Choroid plexus epithelial cell (primary cell): ENCODE measurements around the gene RNASE7.

Experiments used
- DNase-seq: peaks from one replicate; pipeline ENCODE4 v3.0.0-alpha.2; 2010; ENCODE audit warnings: low read depth
- H3K4me3 ChIP-seq: 2 replicates; pipeline ENCODE4 v1.5.1; 2011; ENCODE audit warnings: low read depth, mild to moderate bottlenecking, control low read depth, low read length, moderate library complexity
- TF ChIP-seq, protein P1 (sequence below): conservative IDR thresholded peaks from 2 replicates; pipeline ENCODE4 v1.5.1; 2011; ENCODE audit warnings: low read depth, mild to moderate bottlenecking, control low read depth, inconsistent platforms, low read length, moderate library complexity

Gene RNASE7

DNA sequence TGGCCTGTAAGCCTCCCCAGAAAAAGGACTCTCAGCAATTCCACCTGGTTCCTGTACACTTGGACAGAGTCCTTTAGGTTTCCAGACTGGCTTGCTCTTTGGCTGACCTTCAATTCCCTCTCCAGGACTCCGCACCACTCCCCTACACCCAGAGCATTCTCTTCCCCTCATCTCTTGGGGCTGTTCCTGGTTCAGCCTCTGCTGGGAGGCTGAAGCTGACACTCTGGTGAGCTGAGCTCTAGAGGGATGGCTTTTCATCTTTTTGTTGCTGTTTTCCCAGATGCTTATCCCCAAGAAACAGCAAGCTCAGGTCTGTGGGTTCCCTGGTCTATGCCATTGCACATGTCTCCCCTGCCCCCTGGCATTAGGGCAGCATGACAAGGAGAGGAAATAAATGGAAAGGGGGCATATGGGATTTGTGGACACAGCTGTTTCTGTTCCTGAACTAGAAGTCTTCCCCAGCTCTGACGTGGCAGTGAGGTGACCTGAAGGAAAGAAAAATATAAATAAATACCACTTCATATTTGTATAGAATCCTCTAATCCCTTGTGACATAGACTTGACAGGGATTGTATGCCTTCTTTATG, 1.3 kb downstream of the RNASE7 start:
- DNase-seq = no peak
- H3K4me3 ChIP-seq = no peak overlapping the region
- TF ChIP-seq, protein P1, sequence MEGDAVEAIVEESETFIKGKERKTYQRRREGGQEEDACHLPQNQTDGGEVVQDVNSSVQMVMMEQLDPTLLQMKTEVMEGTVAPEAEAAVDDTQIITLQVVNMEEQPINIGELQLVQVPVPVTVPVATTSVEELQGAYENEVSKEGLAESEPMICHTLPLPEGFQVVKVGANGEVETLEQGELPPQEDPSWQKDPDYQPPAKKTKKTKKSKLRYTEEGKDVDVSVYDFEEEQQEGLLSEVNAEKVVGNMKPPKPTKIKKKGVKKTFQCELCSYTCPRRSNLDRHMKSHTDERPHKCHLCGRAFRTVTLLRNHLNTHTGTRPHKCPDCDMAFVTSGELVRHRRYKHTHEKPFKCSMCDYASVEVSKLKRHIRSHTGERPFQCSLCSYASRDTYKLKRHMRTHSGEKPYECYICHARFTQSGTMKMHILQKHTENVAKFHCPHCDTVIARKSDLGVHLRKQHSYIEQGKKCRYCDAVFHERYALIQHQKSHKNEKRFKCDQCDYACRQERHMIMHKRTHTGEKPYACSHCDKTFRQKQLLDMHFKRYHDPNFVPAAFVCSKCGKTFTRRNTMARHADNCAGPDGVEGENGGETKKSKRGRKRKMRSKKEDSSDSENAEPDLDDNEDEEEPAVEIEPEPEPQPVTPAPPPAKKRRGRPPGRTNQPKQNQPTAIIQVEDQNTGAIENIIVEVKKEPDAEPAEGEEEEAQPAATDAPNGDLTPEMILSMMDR = no peak

DNA sequence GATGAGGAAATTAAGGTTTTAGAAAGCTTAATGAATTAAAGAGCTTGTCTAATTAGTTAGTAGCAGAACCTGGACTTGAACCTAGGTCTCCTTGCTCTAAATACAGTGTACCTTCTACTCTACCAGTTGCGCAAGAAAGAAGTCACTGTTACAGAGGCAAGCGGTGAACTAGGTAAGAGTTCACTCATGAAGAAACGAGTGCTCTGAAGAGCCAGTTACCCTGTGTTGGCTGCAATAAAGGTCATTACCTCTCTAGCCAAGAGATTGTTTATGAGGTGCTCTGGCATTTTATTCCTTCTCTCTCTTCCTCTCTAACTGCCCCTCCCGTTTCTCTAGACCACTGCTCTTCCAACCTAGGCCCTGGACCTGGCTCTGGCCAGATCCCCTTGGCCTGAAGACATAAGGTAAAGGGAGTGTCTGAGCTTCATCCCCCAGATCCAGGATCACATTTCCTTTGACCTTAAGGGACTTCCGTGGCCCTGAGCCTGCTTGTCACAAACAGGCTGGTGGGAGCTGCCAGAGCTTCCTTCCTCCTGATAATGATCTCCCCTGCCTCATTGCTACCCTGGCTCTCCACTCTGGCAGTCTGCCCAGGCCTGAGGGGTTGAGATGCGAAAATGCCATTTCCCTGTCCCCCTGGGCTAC, 1.9 kb downstream of the RNASE7 start:
- DNase-seq = no peak
- TF ChIP-seq, protein P1 = no peak
- H3K4me3 ChIP-seq = no peak overlapping the region

GRCh38 chr14:21047378-21047781, 5.2 kb downstream of the RNASE7 start:
- TF ChIP-seq, protein P1 = no peak
- H3K4me3 ChIP-seq = no peak overlapping the region
- no peak for DNase-seq

GRCh38 chr14:21048638-21049037, 6.5 kb downstream of the RNASE7 start:
- no peak overlapping the region for H3K4me3 ChIP-seq
- no peak for DNase-seq
- TF ChIP-seq, protein P1 = no peak

GRCh38 chr14:21049271-21049673, 7.1 kb downstream of the RNASE7 start:
- DNase-seq = peak; percentile 64
- TF ChIP-seq, protein P1 = no peak

DNA sequence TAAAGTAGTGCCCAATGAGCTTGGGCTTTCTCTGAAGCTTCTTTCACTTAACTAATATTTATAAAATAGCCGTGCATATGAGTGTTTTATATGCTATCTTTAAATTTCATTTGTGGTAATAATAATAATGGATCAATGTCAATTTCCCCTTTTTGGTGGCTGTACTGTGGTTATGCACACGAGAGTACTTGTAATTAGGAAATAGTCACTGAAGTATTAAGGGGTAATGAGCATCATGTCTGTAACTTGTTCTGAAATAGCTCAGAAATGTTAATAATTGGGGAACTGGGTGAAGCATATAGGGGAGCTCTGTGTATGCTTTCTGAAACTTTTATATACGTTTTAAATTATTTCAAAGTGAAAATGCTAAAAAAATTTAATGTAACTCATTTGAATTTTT, 8.4 kb downstream of the RNASE7 start:
- H3K4me3 ChIP-seq = no peak overlapping the region
- TF ChIP-seq, protein P1 = no peak
- no peak for DNase-seq

More at GRCh38 chr14:21049271-21049673, 7.1 kb downstream of the RNASE7 start:
- H3K4me3 ChIP-seq = no peak overlapping the region
